Activated CD4-positive, alpha-beta T cell treated with anti-CD3 and anti-CD28 coated beads, Interleukin-2, amount 10 ng/mL, durations not matched to agents 7 days and 5 days (primary cell): ENCODE data around the gene CIAO3. TPM values are rescaled to one million over a fixed set of nuclear protein-coding genes. Genes with fewer than 3 reads are reported as not detected.

Experiments
- CTCF ChIA-PET: fragments of 350-600 bp; sonication (Branson Sonifier 250); formaldehyde crosslinking; loops from one replicate; lab custom pipeline; 2021; ENCODE audit warnings: antibody characterized with exemption; lab: Charles Lee
- POLR2A ChIA-PET: fragments of 350-600 bp; sonication (Branson Sonifier 250); formaldehyde crosslinking; loops from one replicate; lab custom pipeline; 2021; ENCODE audit warnings: antibody characterized with exemption; lab: Charles Lee
- DNase-seq: peaks from one replicate; pipeline ENCODE4 v3.0.0-alpha.2; 2020
- H3K27ac Mint-ChIP-seq: one replicate; pipeline ENCODE4 v1.8.0; 2021; ENCODE audit warnings: mild to moderate bottlenecking, moderate library complexity, mixed read lengths
- H3K27me3 Mint-ChIP-seq: one replicate; pipeline ENCODE4 v1.8.0; 2021; ENCODE audit warnings: mixed read lengths
- H3K36me3 Mint-ChIP-seq: one replicate; pipeline ENCODE4 v1.8.0; 2021; ENCODE audit warnings: low read depth, mixed read lengths
- H3K4me1 Mint-ChIP-seq: one replicate; pipeline ENCODE4 v1.8.0; 2021; ENCODE audit warnings: mixed read lengths
- H3K4me3 Mint-ChIP-seq: one replicate; pipeline ENCODE4 v1.8.0; 2021; ENCODE audit warnings: mild to moderate bottlenecking, moderate library complexity, mixed read lengths
- H3K9me3 Mint-ChIP-seq: one replicate; pipeline ENCODE4 v1.8.0; 2021; ENCODE audit warnings: mixed read lengths
- total RNA-seq, 2 experiments: library from RNA; stranded (reverse); gene quantifications; one replicate each; pipeline ENCODE4 v1.2.3, GENCODE V29; 2021

Gene CIAO3
- total RNA-seq, 2 experiments from 2014 or later, result 39.5 to 39.9 TPM

GRCh38 chr16:720990-721764, 19.6 kb downstream of the CIAO3 start, which contains the start of gene ANTKMT:
Gene ANTKMT (plus strand): TSS chr16:721146. CDS start chr16:721275, 129 bp downstream.
- peak; percentile 68 for DNase-seq
- ChIA-PET POLR2A (interaction anchor here (0.8 to 1.1 kb wide), 3 partner anchors 26 to 85 kb away, joined by 3 to 4 read pairs (median 3); partner anchors contain the start of gene METTL26), CTCF (interaction anchor here (0.6 to 2.2 kb wide), 7 partner anchors 9 to 895 kb away, joined by 3 to 9 read pairs (median 4); partner anchors contain the start of genes CHTF18, CIAO3 and RPUSD1)
- H3K36me3 Mint-ChIP-seq, result no peaks in the 10 kb centered on the region
- H3K27me3 Mint-ChIP-seq, result peaks cover 6% of the 10 kb centered on the region
- H3K4me3 Mint-ChIP-seq, result peak within 1 kb of the TSS; percentile 68
- H3K27ac Mint-ChIP-seq, result peak within 1 kb of the TSS; percentile 76
- no peaks in the 10 kb centered on the region for H3K9me3 Mint-ChIP-seq
- peaks cover 14% of the 10 kb centered on the region for H3K4me1 Mint-ChIP-seq

- peak overlapping the region; percentile 76 for H3K27ac Mint-ChIP-seq
- no peaks in the 10 kb centered on the region for H3K36me3 Mint-ChIP-seq
- CTCF ChIA-PET, result interaction anchor here (0.6 to 2.2 kb wide), 7 partner anchors 8 to 896 kb away, joined by 3 to 9 read pairs (median 5); partner anchors contain the start of genes CHTF18, CIAO3 and RPUSD1
- H3K4me3 Mint-ChIP-seq, result peak overlapping the region; percentile 68
- peak; percentile 39 for DNase-seq
- POLR2A ChIA-PET, result interaction anchor here (1.0 kb wide), 1 partner anchor 84 kb away, joined by 3 read pairs; the partner anchor contains the start of gene METTL26
- H3K4me1 Mint-ChIP-seq, result peaks cover 14% of the 10 kb centered on the region
- H3K9me3 Mint-ChIP-seq, result no peaks in the 10 kb centered on the region
- peaks cover 10% of the 10 kb centered on the region for H3K27me3 Mint-ChIP-seq
These were observed 20.3 kb downstream of the CIAO3 start for GRCh38 chr16:720447-720989.

DNA sequence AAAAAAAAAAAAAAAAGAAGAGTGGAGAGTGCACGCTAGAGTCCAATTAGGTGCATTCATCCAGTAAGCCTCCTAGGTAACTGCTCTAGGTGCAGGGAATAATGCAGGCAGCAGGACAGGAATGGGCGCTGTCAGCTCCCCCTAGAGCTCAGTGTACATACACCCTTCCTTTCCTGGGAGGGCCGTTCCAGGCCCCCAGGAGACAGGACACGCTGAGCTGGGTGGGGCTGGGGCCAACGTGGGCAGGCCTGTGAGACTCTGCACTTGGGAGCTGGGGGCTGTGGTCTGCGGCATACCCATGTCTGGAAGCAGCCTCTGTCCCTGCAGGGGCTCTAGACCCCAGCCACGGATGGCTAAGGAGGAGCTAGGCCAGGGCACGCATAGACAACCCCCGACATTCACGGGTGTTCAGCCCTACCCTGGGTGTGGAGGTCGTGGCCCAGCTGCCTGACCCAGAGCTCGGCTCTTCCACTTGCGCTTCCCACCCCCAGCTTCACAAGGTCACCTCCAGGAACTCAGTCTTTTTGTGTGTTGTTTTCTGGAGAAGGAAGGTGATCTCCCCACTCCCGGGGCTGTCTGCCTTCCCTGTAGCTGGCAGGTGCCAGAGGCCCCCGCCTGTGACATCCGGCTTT, 20.9 kb downstream of the CIAO3 start:
- ChIA-PET CTCF (interaction anchor here (0.6 to 2.2 kb wide), 5 partner anchors 8 to 897 kb away, joined by 3 to 9 read pairs (median 5); partner anchors contain the start of gene CIAO3), POLR2A (interaction anchor here (1.0 kb wide), 1 partner anchor 84 kb away, joined by 3 read pairs; the partner anchor contains the start of gene METTL26)
- H3K36me3 Mint-ChIP-seq, result no peaks in the 10 kb centered on the region
- H3K27me3 Mint-ChIP-seq, result peaks cover 10% of the 10 kb centered on the region
- H3K4me3 Mint-ChIP-seq, result peak overlapping the region; percentile 68
- H3K9me3 Mint-ChIP-seq, result no peaks in the 10 kb centered on the region
- DNase-seq, result no peak
- peak overlapping the region; percentile 76 for H3K27ac Mint-ChIP-seq
- H3K4me1 Mint-ChIP-seq, result peaks cover 14% of the 10 kb centered on the region

DNA sequence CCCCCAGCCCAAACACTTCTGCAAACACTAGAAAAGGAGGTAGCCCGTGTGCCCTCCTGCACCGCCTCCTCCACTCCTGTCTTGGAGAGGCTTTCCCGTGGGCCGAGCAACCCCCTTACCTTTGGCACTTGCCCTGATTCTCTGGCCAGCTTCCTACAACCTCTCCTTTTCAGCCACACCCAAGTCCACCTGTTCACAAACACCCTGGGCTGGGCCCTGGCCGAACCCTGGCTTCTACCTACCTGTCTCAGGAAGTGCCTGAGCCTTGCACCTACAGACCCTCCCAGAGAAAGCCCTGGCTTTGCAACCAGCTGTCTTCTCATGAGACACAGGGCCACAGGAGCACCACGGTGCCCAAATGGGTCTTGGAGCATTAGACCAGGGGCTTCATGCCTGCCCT, 21.9 kb downstream of the CIAO3 start:
- no peaks in the 10 kb centered on the region for H3K36me3 Mint-ChIP-seq
- ChIA-PET POLR2A (no interaction called here), CTCF (interaction anchor here (1.9 kb wide), 1 partner anchor 17 kb away, joined by 9 read pairs; no protein-coding TSS in a partner anchor)

DNA sequence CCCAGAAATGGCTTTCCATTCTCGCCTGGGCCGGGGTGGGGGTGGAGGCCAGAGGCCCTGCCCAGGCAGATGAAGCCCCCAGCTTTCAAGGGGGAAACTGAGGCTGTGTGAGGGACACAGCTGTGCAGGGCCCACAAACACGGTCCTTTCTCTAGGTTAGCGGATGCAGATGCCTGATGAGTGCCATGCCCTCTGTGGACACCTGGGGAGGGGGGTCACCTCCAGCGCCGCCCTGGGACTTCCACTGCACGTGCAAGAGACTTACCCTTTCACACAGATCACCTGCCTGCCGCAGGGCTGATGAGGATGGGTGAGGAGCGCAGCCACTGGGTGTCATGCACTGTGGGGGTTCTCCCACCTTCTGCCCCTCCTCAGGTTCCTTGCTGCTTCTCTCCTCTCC, 22.4 kb downstream of the CIAO3 start:
- no peak overlapping the region for H3K4me3 Mint-ChIP-seq
- H3K27ac Mint-ChIP-seq, result no peak overlapping the region
- peaks cover 17% of the 10 kb centered on the region for H3K4me1 Mint-ChIP-seq
- H3K27me3 Mint-ChIP-seq, result peaks cover 16% of the 10 kb centered on the region
- CTCF ChIA-PET, result no interaction called here
- H3K36me3 Mint-ChIP-seq, result no peaks in the 10 kb centered on the region
- POLR2A ChIA-PET, result no interaction called here
- H3K9me3 Mint-ChIP-seq, result no peaks in the 10 kb centered on the region
- DNase-seq, result no peak

More for the DNA sequence above, 21.9 kb downstream of the CIAO3 start:
- peaks cover 16% of the 10 kb centered on the region for H3K4me1 Mint-ChIP-seq
- no peaks in the 10 kb centered on the region for H3K9me3 Mint-ChIP-seq
- peaks cover 12% of the 10 kb centered on the region for H3K27me3 Mint-ChIP-seq
- DNase-seq, result no peak
- no peak overlapping the region for H3K4me3 Mint-ChIP-seq
- H3K27ac Mint-ChIP-seq, result no peak overlapping the region

- ChIA-PET POLR2A (no interaction called here), CTCF (interaction anchor here (1.6 kb wide), 1 partner anchor 68 kb away, joined by 7 read pairs; no protein-coding TSS in a partner anchor)
- Mint-ChIP-seq H3K27me3 (peaks cover 19% of the 10 kb centered on the region), H3K4me3 (no peak overlapping the region), H3K36me3 (no peaks in the 10 kb centered on the region), H3K27ac (no peak overlapping the region), H3K9me3 (no peaks in the 10 kb centered on the region), H3K4me1 (peaks cover 19% of the 10 kb centered on the region)
- DNase-seq, result no peak
These were observed 23.1 kb downstream of the CIAO3 start for GRCh38 chr16:717450-718245.

DNA sequence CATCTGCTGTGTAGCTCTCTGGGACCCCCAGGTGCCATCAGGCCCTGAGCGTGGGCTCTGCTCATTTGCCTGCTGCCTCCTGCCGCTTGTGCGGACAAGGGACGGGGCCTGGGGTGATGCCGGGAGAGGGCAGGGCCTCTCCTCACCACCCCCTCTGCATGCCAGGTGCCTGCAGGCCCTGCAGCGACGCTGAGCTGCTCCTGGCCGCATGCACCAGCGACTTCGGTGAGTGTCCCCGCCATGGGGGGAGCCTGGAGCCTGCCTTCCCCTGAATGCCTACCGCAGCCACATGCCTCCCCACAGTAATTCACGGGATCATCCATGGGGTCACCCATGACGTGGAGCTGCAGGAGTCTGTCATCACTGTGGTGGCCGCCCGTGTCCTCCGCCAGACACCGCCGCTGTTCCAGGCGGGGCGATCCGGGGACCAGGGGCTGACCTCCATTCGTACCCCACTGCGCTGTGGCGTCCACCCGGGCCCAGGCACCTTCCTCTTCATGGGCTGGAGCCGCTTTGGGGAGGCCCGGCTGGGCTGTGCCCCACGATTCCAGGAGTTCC, 23.9 kb downstream of the CIAO3 start:
- peaks cover 18% of the 10 kb centered on the region for H3K4me1 Mint-ChIP-seq
- no peaks in the 10 kb centered on the region for H3K9me3 Mint-ChIP-seq
- H3K27ac Mint-ChIP-seq, result no peak overlapping the region
- no peak overlapping the region for H3K4me3 Mint-ChIP-seq
- peaks cover 21% of the 10 kb centered on the region for H3K27me3 Mint-ChIP-seq
- DNase-seq, result no peak
- no peaks in the 10 kb centered on the region for H3K36me3 Mint-ChIP-seq
- POLR2A ChIA-PET, result no interaction called here
- CTCF ChIA-PET, result interaction anchor here (1.3 to 1.6 kb wide), 4 partner anchors 9 to 69 kb away, joined by 4 to 7 read pairs (median 4); partner anchors contain the start of gene CCDC78

GRCh38 chr16:716200-716568, 24.6 kb downstream of the CIAO3 start:
- H3K9me3 Mint-ChIP-seq, result no peaks in the 10 kb centered on the region
- peak overlapping the region; percentile 25 for H3K4me3 Mint-ChIP-seq
- POLR2A ChIA-PET, result no interaction called here
- H3K27ac Mint-ChIP-seq, result no peak overlapping the region
- DNase-seq, result no peak
- peaks cover 17% of the 10 kb centered on the region for H3K4me1 Mint-ChIP-seq
- H3K27me3 Mint-ChIP-seq, result peaks cover 23% of the 10 kb centered on the region
- CTCF ChIA-PET, result interaction anchor here (0.9 to 1.6 kb wide), 6 partner anchors 10 to 70 kb away, joined by 3 to 7 read pairs (median 4); partner anchors contain the start of genes CCDC78 and CIAO3
- H3K36me3 Mint-ChIP-seq, result no peaks in the 10 kb centered on the region

GRCh38 chr16:715477-716199, 25.2 kb downstream of the CIAO3 start:
- Mint-ChIP-seq H3K4me3 (peak overlapping the region; percentile 13), H3K27ac (no peak overlapping the region), H3K4me1 (peaks cover 17% of the 10 kb centered on the region), H3K36me3 (no peaks in the 10 kb centered on the region), H3K9me3 (no peaks in the 10 kb centered on the region), H3K27me3 (peaks cover 24% of the 10 kb centered on the region)
- ChIA-PET CTCF (interaction anchor here (0.6 to 1.6 kb wide), 9 partner anchors 10 to 70 kb away, joined by 3 to 7 read pairs (median 3); partner anchors contain the start of genes CCDC78 and CIAO3), POLR2A (interaction anchor here (1.0 kb wide), 1 partner anchor 73 kb away, joined by 3 read pairs; the partner anchor contains the start of genes CHTF18 and RPUSD1)
- no peak for DNase-seq

DNA sequence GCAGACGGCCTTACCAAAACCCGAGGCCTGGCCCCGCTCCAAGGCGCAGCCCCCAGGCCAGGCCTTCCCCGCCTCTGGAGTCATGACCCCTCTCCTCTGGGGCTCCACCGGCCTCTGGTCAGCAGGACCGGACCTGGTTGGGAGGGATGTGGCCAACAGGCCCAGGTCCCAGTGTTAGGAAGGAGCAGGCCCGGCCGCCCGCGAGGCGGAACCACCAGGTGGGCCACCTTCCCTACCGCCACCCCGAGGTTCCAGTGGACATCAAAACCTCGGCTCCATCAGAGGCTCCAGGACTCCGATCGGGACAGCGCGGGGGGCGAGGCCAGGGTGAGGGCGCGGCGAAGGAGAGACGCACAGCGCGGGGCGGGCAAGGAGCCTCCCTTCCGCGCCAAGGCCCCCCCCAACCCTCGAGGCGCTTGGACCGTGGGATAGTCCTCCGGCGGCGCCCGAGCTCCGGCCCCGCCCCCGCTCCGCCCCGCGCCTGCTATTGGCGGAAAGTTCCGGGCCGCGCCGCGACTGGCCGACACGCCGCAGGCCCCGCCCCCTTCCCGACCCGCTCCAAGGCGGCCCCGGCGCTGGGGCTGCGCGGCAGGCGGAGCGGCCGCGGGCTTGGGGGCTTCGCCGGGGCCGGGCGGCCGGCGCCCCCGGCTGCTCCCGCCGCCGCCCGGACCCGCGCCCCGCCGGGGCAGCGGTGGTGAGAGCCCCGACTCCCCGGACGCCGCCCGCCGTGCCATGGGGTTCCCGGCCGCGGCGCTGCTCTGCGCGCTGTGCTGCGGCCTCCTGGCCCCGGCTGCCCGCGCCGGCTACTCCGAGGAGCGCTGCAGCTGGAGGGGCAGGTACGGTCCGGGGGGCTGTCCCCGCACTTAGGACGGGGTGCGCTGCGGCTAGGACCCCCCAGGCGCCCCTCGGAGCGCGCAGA, 26.0 kb downstream of the CIAO3 start, which contains the start of gene METRN:
Gene METRN, plus strand, starts transcription at position 561 of the 919 bp plus-strand sequence. Its CDS starts 172 bp downstream, at position 733.
- Mint-ChIP-seq H3K36me3 (no peaks in the 10 kb centered on the region), H3K4me1 (peaks cover 9% of the 10 kb centered on the region), H3K4me3 (peak within 1 kb of the TSS; percentile 13), H3K9me3 (no peaks in the 10 kb centered on the region), H3K27ac (no peak within 1 kb of the TSS), H3K27me3 (peaks cover 26% of the 10 kb centered on the region)
- peak; percentile 89 for DNase-seq
- POLR2A ChIA-PET, result interaction anchor here (1.0 kb wide), 1 partner anchor 73 kb away, joined by 3 read pairs; the partner anchor contains the start of genes CHTF18 and RPUSD1
- CTCF ChIA-PET, result interaction anchor here (0.6 to 1.3 kb wide), 5 partner anchors 8 to 70 kb away, joined by 3 read pairs; no protein-coding TSS in a partner anchor
